H9 (cell line): Measurements from ENCODE around the gene HS3ST2. TPM values are rescaled to one million over a fixed set of nuclear protein-coding genes. Genes with fewer than 3 reads are reported as not detected.

Experiments used
- DNase-seq: peaks from one replicate; pipeline ENCODE4 v3.0.0-alpha.2; 2017
- H2AFZ ChIP-seq: one replicate; pipeline ENCODE4 v1.6.1; 2013; ENCODE audit warnings: mild to moderate bottlenecking, low read length, control low read depth, moderate library complexity
- H2AK5ac ChIP-seq: 2 replicates; pipeline ENCODE4 v1.6.1; 2013; ENCODE audit warnings: low read length, control low read depth, mixed read lengths; ENCODE audit not compliant: insufficient read length
- H2BK120ac ChIP-seq: one replicate; pipeline ENCODE4 v1.6.1; 2013; ENCODE audit warnings: low read depth, mild to moderate bottlenecking, low read length, control low read depth, inconsistent platforms; ENCODE audit not compliant: poor library complexity, severe bottlenecking
- H2BK12ac ChIP-seq: 2 replicates; pipeline ENCODE4 v1.6.1; 2013; ENCODE audit warnings: low read length, control low read depth, mixed read lengths, low read depth; ENCODE audit not compliant: insufficient read length
- H2BK15ac ChIP-seq: 2 replicates; pipeline ENCODE4 v1.6.1; 2013; ENCODE audit warnings: low read depth, low read length, control low read depth
- H2BK20ac ChIP-seq: one replicate; pipeline ENCODE4 v1.6.1; 2013; ENCODE audit warnings: low read depth, mild to moderate bottlenecking, low read length, control low read depth, inconsistent platforms; ENCODE audit not compliant: poor library complexity, severe bottlenecking
- H2BK5ac ChIP-seq: 2 replicates; pipeline ENCODE4 v1.6.1; 2013; ENCODE audit warnings: low read length, control low read depth, mixed read lengths; ENCODE audit not compliant: insufficient read length
- H3K14ac ChIP-seq: 2 replicates; pipeline ENCODE4 v1.6.1; 2013; ENCODE audit warnings: low read length, control low read depth; ENCODE audit not compliant: insufficient read depth
- H3K18ac ChIP-seq: 2 replicates; pipeline ENCODE4 v1.6.1; 2013; ENCODE audit warnings: low read depth, mild to moderate bottlenecking, mixed read lengths, low read length, control low read depth; ENCODE audit not compliant: insufficient read length
- H3K23ac ChIP-seq: 2 replicates; pipeline ENCODE4 v1.6.1; 2013; ENCODE audit warnings: low read length, control low read depth, mixed read lengths, low read depth; ENCODE audit not compliant: insufficient read length
- H3K23me2 ChIP-seq: 2 replicates; pipeline ENCODE4 v1.6.1; 2013; ENCODE audit warnings: low read depth, mild to moderate bottlenecking, mixed read lengths, low read length, control low read depth; ENCODE audit not compliant: insufficient read length, poor library complexity, severe bottlenecking
- H3K27ac ChIP-seq: 2 replicates; pipeline ENCODE4 v1.5.1; 2013; ENCODE audit warnings: low read length, control low read depth, mixed read lengths, low read depth; ENCODE audit not compliant: insufficient read length
- H3K27me3 ChIP-seq: 2 replicates; pipeline ENCODE4 v1.6.1; 2013; ENCODE audit warnings: low read length, control low read depth, inconsistent platforms; ENCODE audit not compliant: insufficient read depth
- H3K4ac ChIP-seq: 2 replicates; pipeline ENCODE4 v1.6.1; 2013; ENCODE audit warnings: low read depth, mild to moderate bottlenecking, control low read depth, inconsistent platforms, low read length, moderate library complexity
- H3K4me1 ChIP-seq: 2 replicates; pipeline ENCODE4 v1.6.1; 2013; ENCODE audit warnings: low read length, control low read depth, inconsistent platforms; ENCODE audit not compliant: insufficient read depth
- H3K4me2 ChIP-seq: 2 replicates; pipeline ENCODE4 v1.6.1; 2013; ENCODE audit warnings: low read length, control low read depth, mixed read lengths; ENCODE audit not compliant: insufficient read length, insufficient read depth
- H3K56ac ChIP-seq: 2 replicates; pipeline ENCODE4 v1.6.1; 2013; ENCODE audit warnings: low read depth, mild to moderate bottlenecking, mixed read lengths, low read length, control low read depth; ENCODE audit not compliant: insufficient read length
- H3K79me1 ChIP-seq: 2 replicates; pipeline ENCODE4 v1.6.1; 2013; ENCODE audit warnings: low read depth, mild to moderate bottlenecking, moderate library complexity, low read length, control low read depth, inconsistent platforms; ENCODE audit not compliant: insufficient read depth, poor library complexity, severe bottlenecking
- H3K79me2 ChIP-seq: 2 replicates; pipeline ENCODE4 v1.6.1; 2013; ENCODE audit warnings: low read length, control low read depth, inconsistent platforms; ENCODE audit not compliant: insufficient read depth
- H3K9ac ChIP-seq: 2 replicates; pipeline ENCODE4 v1.6.1; 2013; ENCODE audit warnings: low read length, control low read depth, mixed read lengths; ENCODE audit not compliant: insufficient read length; ENCODE audit errors: extremely low read depth
- H3K9me3 ChIP-seq: one replicate; pipeline ENCODE4 v1.6.1; 2013; ENCODE audit warnings: low read depth, low read length, inconsistent platforms; ENCODE audit not compliant: control insufficient read depth
- H3T11ph ChIP-seq: one replicate; pipeline ENCODE4 v1.6.1; 2013; ENCODE audit warnings: mild to moderate bottlenecking, low read length, control low read depth, inconsistent platforms
- H4K20me1 ChIP-seq: one replicate; pipeline ENCODE4 v1.6.1; 2013; ENCODE audit not compliant: control insufficient read depth, insufficient read length, insufficient read depth
- H4K5ac ChIP-seq: 2 replicates; pipeline ENCODE4 v1.6.1; 2013; ENCODE audit warnings: low read depth, mild to moderate bottlenecking, mixed read lengths, low read length, control low read depth; ENCODE audit not compliant: insufficient read length
- H4K8ac ChIP-seq: replicated peaks from 2 replicates; pipeline ENCODE4 v1.6.1; 2013; ENCODE audit warnings: low read length, control low read depth, mixed read lengths, low read depth; ENCODE audit not compliant: insufficient read length
- H4K91ac ChIP-seq: 2 replicates; pipeline ENCODE4 v1.6.1; 2013; ENCODE audit warnings: low read depth, mild to moderate bottlenecking, moderate library complexity, mixed read lengths, low read length, control low read depth; ENCODE audit not compliant: insufficient read length
- H3K27ac Mint-ChIP-seq, 3 experiments: 2 replicates in 2 of 3; 3 replicates in 1 of 3; pipeline ENCODE4 v1.8.0; 2020 to 2021; ENCODE audit warnings: mixed read lengths in 3 of 3, mild to moderate bottlenecking in 1 of 3, moderate library complexity in 1 of 3
- H3K27me3 Mint-ChIP-seq: 2 replicates; pipeline ENCODE4 v1.8.0; 2021; ENCODE audit warnings: low read depth, mild to moderate bottlenecking, moderate library complexity, mixed read lengths
- H3K36me3 Mint-ChIP-seq, 3 experiments: 2 replicates in 2 of 3; 3 replicates in 1 of 3; pipeline ENCODE4 v1.8.0; 2020 to 2021; ENCODE audit warnings: low read depth in 3 of 3, mixed read lengths in 3 of 3; ENCODE audit not compliant: insufficient read depth in 1 of 3
- H3K4me1 Mint-ChIP-seq, 2 experiments: 2 replicates each; pipeline ENCODE4 v1.8.0; 2020; ENCODE audit warnings: mixed read lengths in 2 of 2
- H3K4me3 Mint-ChIP-seq, 2 experiments: 2 replicates in 1 of 2; 3 replicates in 1 of 2; pipeline ENCODE4 v1.8.0; 2020 to 2021; ENCODE audit warnings: mild to moderate bottlenecking in 2 of 2, mixed read lengths in 2 of 2, moderate library complexity in 1 of 2
- H3K9me3 Mint-ChIP-seq, 2 experiments: 2 replicates in 1 of 2; 3 replicates in 1 of 2; pipeline ENCODE4 v1.8.0; 2020; ENCODE audit warnings: mild to moderate bottlenecking in 2 of 2, mixed read lengths in 2 of 2, moderate library complexity in 1 of 2
- CTCF ChIP-seq: fragments of 200-600 bp; sonication (generic); conservative IDR thresholded peaks from 3 replicates; pipeline ENCODE4 v1.8.0; 2021; ENCODE audit warnings: antibody characterized with exemption, mild to moderate bottlenecking
- WGBS: extraction: QIAGEN DNeasy Blood & Tissue Kit; methylation state at CpG from one replicate; pipeline ENCODE4 v1.1.7; 2013; ENCODE audit warnings: missing lambda C conversion rate, low lambda C conversion rate, mixed read lengths; ENCODE audit not compliant: insufficient read length; ENCODE audit errors: extremely low coverage; 5-methylcytosine and 5-hydroxymethylcytosine counted together
- total RNA-seq: library from RNA; stranded (reverse); gene quantifications from 2 replicates; pipeline ENCODE4 v1.2.1, GENCODE V29; 2021

The HS3ST2 gene
- total RNA-seq, 1 experiment from 2014 or later, result 3.1 TPM

- H3K9ac ChIP-seq, result no peak overlapping the region
- no peak overlapping the region for H3K27ac ChIP-seq
- Mint-ChIP-seq H3K27me3 (peaks cover 58% of the 10 kb centered on the region), H3K36me3 (peaks cover 0 to 1% (median 0%) of the 10 kb centered on the region in 3 experiments; a peak in 3 of 7 replicates), H3K4me3 (no peak overlapping the region), H3K27ac (no peak overlapping the region), H3K9me3 (no peaks in the 10 kb centered on the region; a peak in 1 of 5 replicates), H3K4me1 (peaks cover 10% of the 10 kb centered on the region in 2 experiments)
- no peaks in the 10 kb centered on the region for H4K20me1 ChIP-seq
- H2BK15ac ChIP-seq, result no peak overlapping the region
- H3K4me2 ChIP-seq, result no peak overlapping the region
- H4K91ac ChIP-seq, result no peak overlapping the region
- no peak overlapping the region for H4K5ac ChIP-seq
- peaks cover 9% of the 10 kb centered on the region; the same call in 1 of the 2 replicates for H3K27me3 ChIP-seq
- H3K79me1 ChIP-seq, result no peaks in the 10 kb centered on the region
- H3T11ph ChIP-seq, result no peak overlapping the region
- H2AK5ac ChIP-seq, result no peak overlapping the region
- no peaks in the 10 kb centered on the region for H3K79me2 ChIP-seq
- H3K18ac ChIP-seq, result no peak overlapping the region
- H3K14ac ChIP-seq, result no peak overlapping the region
- H2BK20ac ChIP-seq, result no peak overlapping the region
- H3K23me2 ChIP-seq, result peaks cover 19% of the 10 kb centered on the region
- no peak overlapping the region for H4K8ac ChIP-seq
- no peak overlapping the region for H2BK5ac ChIP-seq
- no CpG with 5 or more reads among the region's 5 CpGs for WGBS
- no peak for TF ChIP-seq CTCF
- H3K4ac ChIP-seq, result no peak overlapping the region
- no peak overlapping the region for H3K56ac ChIP-seq
- no peak for DNase-seq
- no peak overlapping the region for H2BK120ac ChIP-seq
- H3K4me1 ChIP-seq, result no peaks in the 10 kb centered on the region
- H2BK12ac ChIP-seq, result no peak overlapping the region
- no peaks in the 10 kb centered on the region for H3K9me3 ChIP-seq
- no peak overlapping the region for H3K23ac ChIP-seq
- no peak overlapping the region for H2AFZ ChIP-seq
Measured at GRCh38 chr16:22815863-22816262, 1.9 kb downstream of the HS3ST2 start.
